NCI-H2196 treated with DMSO at 0.1 percent for 48 hours (cell line): ENCODE data around the gene AMIGO3.
"Not testable (repeated sequence)": the region's sequence is repeated elsewhere in the genome, so short reads cannot be mapped to it uniquely, and the experiment has no call there.

ENCODE experiments used
- DNase-seq: peaks from one replicate; lab custom pipeline; 2025; ENCODE audit not compliant: unreplicated experiment; lab: John Stamatoyannopoulos, UW

The AMIGO3 gene, protein sequence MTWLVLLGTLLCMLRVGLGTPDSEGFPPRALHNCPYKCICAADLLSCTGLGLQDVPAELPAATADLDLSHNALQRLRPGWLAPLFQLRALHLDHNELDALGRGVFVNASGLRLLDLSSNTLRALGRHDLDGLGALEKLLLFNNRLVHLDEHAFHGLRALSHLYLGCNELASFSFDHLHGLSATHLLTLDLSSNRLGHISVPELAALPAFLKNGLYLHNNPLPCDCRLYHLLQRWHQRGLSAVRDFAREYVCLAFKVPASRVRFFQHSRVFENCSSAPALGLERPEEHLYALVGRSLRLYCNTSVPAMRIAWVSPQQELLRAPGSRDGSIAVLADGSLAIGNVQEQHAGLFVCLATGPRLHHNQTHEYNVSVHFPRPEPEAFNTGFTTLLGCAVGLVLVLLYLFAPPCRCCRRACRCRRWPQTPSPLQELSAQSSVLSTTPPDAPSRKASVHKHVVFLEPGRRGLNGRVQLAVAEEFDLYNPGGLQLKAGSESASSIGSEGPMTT

DNA sequence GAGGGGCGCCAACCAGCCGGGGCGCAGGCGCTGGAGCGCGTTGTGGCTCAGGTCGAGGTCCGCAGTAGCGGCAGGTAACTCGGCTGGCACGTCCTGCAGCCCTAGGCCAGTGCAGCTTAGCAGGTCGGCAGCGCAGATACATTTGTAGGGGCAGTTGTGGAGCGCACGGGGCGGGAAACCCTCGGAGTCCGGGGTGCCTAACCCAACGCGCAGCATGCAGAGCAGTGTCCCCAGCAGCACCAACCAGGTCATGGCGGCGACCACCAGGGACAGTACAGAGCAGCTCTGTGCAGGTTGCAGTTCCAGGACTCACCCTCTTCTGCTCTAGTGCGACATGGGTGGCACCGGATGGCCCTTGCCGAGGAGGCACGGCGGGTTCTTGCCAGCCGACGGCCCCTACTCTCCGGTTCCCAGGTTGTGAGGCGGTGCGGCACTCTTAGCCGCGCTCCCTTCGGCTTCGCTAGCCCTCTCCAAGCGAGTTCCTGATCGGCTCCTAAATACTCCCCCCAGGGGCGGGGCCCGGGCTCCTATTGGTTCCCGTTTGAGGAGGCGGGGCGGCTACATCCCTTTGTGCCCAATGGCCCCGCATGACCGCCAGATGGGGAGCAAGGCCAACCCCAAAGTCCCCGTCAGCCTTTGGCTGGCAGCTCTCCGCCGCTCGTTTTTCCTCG, at the start of gene AMIGO3:
Gene AMIGO3 (minus strand): TSS at position 471 of the 671 bp plus-strand sequence. CDS start 219 bp downstream, at position 252.
- DNase-seq = peak; percentile 65

DNA sequence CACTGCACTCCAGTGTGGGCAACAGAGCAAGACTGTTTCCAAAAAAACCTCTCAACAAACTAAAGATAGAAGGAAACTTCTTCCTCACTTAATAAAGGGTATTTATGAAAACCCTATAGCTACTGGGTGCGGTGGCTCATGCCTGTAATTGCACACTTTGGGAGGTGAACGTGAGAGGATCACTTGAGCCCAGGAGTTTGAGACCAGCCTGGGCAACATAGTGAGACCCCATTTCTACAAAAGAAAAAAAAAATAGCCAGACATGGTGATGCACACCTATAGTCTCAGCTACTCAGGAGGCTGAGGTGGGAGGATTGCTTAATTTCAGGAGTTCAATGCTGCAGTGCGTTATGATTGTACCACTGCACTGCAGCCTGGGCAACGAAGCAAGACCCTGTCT, 44.5 kb upstream of the AMIGO3 start:
- DNase-seq = no peak

DNA sequence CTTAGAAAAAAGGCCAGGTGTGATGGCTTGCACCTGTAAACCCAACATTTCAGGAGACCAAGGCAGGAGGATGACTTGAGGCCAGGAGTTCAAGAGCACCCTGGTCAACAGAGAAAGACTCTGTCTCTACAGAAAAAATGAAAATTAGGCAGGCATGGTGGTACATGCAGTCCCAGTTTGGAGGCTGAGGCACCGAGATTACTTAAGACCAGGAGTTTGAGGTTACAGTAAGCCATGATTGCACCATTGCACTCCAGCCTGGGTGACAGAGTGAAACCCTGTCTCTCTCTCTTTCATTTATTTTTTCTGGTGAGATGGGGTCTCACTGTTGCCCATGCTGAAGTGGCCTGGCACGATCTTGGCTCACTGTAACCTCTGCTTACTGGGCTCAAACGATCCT, 42.2 kb upstream of the AMIGO3 start:
- no peak for DNase-seq

DNA sequence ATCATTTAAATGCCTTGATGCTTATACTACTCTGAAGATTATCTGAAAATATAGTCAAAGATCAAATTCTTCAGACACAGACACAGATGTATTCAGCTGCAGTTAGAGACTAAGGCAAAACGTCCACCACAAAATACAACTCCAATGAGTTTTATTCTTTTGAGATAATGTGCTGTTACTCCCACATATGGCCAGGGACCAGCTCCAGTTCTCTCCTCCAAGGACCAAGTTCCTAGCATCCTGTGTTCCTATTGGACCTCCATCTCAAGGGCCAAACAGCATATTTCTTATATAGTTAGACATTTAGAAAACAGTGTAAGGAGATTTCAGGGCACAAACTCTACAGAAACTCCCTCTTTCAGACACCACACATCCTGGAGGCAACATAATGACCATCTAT, 39.7 kb upstream of the AMIGO3 start:
- DNase-seq = no peak

DNA sequence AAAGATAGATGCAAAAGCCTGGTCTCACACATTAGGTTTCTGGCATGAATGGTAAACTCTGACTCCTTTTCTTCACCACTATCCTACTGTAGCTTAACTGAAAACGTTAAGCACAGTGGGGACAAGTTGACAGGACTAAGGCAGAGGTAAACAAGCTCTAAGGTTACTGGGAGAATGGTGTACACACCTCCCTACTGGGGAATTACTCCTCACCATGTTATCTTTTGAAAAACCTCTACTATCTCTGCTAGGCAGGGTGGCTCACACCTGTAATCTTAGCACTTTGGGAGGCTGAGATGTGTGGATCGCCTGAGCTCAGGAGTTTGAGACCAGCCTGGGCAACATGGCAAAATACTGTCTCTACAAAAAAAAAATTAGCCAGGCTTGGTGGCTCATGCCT, 37.7 kb upstream of the AMIGO3 start:
- DNase-seq = no peak

DNA sequence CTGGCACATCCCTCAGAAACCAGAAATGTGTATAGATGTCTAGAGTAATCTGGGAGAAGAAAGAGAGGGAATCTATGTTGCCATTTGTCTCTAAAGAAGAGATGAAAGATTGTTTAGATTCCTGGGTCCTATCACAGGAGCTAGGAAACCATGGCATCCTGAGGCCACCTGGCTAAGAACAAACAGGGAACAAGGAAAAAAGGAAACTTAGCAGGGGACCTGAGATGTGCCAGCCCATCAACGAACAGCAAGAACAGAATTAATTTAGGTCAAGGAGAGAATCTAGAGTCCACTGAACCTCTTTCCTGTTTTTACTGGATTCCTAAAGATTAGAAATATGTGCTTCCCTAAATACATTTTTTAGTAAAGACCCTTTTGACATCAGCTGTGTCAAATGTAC, 36.6 kb upstream of the AMIGO3 start:
- DNase-seq = no peak

DNA sequence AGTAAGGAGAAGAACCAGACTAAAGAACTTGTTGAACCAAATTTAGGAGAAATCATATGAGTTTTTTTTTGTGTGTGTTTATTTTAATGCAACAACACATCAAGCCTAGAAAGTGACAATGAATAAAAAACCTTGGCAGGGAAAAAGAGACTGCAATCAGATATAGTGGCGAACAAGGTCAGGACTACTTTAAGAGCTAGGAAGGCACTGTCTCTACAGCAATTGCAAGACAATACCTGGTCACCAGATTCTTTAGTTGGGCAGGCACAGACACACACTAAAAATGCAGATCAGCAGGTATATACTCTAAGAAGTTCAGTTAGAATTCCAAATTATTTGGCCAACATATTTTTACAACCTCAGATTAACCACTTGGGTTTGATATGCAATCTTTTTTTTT, 35.1 kb upstream of the AMIGO3 start:
- no peak for DNase-seq

DNA sequence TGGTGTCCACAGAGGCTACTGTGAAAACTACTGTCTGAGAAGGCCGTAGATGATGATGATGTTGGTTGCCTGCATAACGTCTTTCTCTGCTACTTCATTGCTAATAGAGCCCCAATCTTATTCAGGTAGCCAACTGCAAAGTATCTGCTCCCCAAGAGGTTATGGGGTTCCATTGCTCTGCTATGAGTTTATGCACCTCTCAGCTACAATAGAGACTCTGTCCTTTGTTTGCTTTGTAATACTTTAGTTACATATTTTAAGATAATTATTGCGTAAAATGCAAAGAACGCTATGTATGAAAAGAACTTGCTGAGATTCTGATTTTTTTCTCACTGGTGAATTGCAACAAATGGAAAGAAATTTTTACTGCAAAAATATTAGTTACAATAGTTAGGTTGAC, 32.0 kb upstream of the AMIGO3 start:
- DNase-seq = no peak

DNA sequence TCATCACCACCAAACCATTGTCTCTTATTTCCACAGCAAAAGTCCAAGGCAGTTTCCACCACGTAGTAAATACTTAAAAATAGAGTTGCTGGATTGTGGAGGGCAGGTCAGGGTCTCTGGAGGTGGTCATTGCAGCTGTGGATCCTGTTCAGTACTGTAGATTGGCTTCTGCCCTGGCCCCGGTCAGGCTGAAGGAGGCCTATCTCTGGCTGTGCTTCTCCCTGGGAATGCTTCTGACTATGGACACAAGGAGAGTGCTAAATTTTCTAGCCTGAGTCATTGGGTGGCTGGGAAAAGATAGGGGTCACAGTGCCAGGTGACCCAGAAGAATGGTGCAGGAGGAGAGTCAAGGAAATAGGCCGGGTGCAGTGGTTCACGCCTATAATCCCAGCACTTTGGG, 30.6 kb upstream of the AMIGO3 start:
- no peak for DNase-seq

DNA sequence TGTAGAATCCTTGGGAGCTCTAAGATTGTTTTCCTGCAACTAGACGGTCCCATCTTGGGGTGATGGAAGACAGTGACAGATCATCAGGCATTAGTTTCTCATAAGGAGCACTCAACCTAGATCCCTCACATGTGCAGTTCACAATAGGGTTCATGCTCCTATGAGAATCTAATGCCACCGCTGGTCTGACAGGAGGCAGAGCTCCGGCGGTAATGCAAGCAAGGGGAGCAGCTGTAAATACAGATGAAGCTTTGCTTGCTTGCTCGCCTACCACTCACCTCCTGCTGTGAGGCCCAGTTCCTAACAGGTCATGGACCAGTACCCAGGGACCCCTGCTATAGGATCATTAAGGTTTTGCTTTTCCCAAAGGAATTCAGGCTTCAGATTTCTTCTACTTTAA, 29.4 kb upstream of the AMIGO3 start:
- DNase-seq = not testable (repeated sequence)

DNA sequence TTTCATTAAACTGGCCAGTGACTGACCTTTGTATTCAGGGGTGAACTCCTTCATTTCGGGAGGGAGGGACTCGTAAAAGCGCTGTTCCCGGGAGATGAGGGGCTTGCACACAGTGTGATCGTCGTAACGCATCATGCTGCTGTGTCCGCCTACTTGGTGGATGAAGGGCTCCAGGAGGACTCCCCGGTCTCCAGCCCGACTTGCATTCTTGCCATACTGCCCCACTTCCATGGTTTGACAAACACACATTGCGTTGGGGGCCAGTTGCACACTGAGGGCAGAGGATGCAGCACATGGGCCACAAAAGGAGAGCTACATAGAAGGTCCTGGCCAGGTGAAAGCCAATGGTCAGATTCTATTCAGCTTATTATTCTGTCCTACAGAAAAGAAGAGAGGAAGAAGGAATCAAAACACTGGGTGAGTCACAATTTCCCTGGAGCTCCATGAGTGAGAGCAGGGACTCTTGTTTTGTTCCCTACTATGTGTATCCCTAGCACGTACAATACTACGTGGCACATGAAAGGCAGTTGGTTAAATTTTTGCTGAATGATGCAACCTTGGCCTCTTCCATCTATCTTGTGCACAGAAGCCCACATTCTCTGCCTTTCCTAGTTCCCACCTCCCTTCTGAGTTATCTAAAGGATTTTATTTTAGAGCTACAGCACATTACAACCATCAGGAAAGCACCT, 28.5 kb upstream of the AMIGO3 start:
- DNase-seq = no peak

DNA sequence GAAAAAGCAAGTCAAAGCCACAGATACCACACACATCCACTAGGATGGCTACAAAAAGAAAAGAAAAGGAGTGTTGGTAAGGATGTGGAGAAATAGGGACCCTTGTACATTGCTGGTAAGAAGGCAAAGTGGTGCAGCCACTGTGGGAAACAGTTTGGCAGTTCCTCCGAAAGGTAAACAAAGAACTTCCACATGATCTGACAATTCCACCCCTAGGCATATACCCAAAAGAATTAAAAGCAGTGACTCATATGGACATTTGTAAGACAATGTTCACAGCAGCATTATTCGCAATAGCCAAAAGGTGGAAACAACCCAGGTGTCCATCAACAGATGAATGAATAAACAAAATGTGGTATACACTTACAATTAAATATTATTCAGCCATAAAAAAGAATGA, 26.5 kb upstream of the AMIGO3 start:
- no peak for DNase-seq

DNA sequence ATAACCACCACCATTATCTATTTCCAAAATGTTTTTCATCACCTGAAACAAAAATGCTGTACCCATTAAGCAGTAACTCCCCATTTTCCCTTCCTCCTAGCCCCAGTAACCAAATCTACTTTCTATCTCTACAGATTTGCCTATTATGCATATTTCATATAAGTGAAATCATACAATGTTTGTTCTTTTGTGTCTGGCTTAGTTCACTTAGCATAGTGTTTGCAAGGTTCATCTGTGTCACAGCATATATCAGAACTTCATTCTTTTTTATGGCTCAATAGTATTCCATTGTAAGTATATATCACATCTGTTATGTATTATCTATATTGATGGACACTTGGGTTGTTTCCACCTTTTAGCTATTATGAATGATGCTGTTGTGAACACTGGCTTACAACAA, 20.9 kb upstream of the AMIGO3 start:
- DNase-seq = no peak

DNA sequence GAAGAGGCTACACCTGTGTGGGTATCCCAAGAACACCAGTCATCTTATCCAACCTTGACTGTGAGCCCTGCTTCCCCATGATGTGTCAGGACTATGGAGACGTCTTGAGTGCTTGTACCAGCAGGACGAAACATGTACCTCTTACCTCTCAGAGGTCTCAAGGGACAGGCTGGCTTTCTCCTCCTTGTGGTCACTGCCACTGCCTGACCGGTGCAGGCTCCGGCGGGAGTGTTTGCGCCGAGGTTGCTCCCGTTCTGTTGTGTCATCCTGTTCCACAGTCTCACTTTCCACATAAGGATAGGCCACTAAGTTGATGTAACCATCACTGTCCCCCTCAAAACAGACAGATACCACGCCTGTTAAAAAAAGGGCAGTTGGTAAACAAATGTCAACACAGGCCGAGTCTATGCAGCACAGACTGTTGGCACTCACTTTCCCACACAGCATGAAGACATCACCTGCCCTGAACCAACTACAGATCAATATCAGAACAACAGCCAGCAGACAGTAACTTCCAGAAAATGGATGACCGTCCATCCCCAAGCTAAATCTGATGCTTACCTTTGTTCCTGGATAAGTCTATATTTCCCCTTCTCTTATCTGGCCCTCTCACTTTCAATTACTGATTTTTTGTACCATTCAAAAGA, 18.7 kb upstream of the AMIGO3 start:
- no peak for DNase-seq

DNA sequence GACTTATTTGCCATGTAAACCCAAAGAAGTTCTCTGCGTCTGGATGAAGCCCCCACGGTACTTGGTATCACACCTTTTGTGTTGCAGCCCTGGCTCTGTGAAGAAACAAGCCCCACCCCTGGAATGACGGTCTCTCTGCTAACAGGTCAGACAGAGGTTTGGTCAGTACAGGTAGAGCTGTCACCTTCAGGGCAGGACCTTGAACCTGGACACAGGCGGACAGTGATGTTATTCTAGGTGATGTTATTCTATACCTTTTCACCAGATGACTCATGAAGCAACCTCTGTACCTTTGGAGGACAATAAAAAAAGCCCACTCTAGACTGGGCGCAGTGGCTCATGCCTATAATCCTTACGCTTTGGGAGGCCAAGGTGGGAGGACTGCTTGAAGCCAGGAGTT, 15.3 kb upstream of the AMIGO3 start:
- no peak for DNase-seq

DNA sequence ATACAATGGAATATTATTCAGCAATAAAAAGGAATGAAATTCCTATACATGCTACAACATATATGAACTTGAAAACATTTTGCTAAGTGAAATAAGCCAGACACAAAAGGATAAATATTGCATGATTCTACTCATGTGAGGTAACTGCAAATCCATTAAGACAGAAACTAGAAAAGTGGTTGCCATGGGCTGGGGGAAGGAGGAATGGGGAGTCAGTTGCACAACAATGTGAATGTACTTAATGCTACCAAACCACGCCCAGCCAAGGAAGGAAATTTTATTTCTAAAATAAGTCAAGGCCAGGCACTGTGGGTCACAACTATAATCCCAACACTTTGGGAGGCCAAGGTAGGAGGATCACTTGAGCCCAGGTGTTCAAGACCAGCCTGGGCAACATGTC, 14.1 kb upstream of the AMIGO3 start:
- no peak for DNase-seq

DNA sequence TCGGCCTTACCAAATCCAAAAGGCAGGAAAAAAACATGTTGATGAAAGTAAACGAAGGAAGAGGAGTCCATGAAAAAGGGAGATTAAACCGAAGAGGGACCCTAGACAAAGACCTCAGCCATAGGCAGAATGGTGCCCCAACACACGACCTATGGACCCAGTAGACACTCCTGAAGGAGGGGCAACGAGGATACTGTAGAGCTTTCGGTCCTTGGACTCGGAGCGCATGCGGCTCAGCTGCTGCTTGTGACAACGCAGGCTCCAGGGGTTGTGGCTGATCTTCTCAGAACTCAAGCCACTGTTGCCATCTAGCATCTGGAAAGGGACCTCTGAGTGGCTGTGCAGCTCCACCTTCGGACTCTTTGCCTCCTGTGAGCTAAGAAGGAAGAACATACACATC, 13.1 kb upstream of the AMIGO3 start:
- no peak for DNase-seq

DNA sequence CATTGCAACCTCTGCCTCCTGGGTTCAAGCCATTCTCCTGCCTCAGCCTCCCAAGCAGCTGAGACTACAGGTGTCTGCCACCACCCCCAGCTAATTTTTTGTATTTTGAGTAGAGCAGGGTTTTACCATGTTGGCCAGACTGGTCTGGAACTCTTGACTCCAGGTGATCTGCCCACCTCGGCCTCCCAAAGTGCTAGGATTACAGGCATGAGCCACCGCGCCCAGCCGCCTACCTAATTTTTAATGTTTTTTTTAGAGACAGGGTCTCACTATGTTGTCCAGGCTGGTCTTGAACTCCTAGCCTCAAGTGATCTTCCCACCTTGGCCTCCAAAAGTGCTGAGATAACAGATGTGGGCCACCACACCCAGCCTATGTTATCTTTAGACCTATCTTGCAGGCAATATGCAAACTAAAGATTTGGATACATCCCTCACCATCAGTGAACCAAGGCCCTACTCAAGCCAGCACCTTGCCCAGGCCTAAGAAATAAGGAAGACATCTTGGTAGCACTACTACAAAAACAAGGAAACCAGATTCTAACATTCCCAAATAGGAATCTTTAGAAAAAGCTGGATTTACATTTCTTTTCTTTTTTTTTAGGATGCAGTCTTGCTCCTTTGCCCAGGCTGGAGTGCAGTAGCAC, 10.6 kb upstream of the AMIGO3 start:
- no peak for DNase-seq

DNA sequence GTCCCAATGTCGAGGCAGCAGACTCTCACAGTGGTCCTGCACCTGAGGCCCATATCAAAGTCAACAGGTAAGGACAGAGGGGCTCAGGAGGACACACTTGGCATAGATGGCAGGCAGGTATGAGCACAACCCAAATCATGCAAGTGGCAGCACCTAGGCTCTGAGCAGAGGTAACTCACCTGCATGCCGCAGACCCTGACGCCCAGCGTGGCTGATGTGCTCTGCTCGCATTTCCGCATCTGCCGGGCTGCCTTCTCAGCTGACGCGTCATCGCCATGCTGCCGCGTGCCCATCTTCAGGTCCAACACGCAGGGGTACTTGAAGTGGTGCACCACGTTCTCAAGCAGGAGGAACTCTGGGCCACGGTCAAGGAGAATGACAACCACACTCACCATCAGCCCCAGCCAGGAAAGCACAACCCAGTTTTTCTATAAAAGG, 8.5 kb upstream of the AMIGO3 start:
- DNase-seq = no peak

DNA sequence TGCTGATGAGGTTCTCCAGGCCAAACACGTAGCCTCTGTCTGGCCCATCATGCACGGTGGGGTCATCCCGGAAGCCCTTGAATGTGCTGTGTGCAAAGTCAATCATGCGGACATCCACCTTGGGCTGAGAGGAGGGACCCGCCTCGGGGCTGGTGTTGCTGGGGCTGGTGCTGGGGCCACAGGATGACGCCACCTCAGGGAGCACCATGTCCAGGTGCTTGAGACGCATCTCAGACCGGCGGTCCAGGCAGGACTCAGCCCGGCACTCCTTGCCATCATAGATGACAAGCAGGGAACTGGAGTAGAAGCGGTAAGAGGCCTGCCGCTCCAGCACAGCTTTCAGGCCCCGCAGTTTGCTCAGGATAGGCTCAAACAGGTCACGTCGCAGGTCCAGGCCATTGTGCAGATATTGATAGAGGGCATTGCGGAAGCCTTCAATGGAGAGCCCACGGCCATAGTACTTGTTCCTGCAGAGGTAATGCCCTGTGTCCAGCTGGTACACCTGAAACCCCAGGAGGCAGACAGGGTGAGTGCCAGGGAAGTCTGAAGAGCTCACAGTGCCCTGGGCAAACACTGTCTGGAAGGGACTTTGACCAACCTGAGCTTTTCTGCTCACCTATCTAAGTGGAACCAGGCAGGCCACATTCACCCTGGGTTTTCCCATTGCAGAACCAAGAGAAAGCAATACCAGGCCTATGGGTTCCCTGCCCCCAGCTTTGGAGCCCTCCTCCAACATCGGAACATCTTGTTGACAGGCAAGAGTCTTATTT, 7.9 kb upstream of the AMIGO3 start:
- DNase-seq = no peak
